Stimulated activated CD4-positive, alpha-beta T cell treated with anti-CD3 and anti-CD28 coated beads, Interleukin-15, amount 100 ng/mL, for 48 hours (primary cell): ENCODE results near the gene TCF21.
"Not testable (repeated sequence)": the region's sequence is repeated elsewhere in the genome, so short reads cannot be mapped to it uniquely, and the experiment has no call there.

Experiments
- DNase-seq, 2 donors: peaks; one replicate each; pipeline ENCODE4 v3.0.0-alpha.2; 2020; ENCODE audit warnings: low read depth in 2 of 2

Gene TCF21

DNA sequence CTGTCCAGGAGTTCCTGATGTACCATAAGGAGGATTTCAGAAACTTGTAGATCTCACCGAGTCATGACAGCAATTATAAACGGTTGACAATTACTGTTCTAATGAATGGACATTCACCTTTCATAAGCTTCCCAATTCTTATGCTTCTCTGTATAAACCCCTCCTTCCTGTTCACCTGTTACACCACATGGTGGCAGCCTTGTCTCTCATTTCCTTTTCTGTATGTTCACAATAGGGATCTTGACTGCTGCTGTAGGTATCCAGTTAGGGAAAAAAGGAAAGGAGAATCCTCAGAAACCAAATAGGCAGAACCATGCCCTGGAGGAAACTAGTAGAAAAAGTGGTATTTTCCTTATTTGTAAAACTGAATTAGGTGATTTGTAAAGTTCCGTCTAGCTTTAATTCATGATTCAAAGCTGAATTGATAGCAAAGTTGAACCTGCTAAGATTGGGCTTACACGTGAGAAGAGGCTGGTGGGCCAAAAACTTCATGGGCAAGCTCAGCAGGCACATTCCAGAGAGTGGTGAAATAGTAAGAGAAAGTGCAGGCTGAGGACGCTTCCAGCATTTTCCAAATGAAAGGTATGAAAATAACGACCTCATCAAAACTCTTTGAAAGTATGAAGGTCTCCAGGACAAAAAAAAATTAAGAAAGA, 35.2 kb downstream of the TCF21 start:
- peak in 1 of 2 donors; percentile 45 for DNase-seq

DNA sequence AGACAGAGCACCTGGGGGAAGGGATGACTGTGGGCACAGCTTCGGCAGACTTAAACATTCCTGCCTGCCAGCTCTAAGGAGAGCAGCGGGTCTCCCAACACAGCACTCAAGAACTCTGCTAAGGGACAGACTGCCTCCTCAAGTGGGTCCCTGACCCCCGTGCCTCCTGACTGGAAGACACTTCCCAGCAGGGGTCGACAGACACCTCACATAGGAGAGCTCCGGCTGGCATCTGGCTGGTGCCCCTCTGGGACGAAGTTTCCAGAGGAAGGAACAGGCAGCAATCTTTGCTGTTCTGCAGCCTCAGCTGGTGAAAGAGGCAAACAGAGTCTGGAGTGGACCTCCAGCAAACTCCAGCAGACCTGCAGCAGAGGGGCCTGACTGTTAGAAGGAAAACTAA, 42.3 kb downstream of the TCF21 start:
- not testable (repeated sequence) for DNase-seq

DNA sequence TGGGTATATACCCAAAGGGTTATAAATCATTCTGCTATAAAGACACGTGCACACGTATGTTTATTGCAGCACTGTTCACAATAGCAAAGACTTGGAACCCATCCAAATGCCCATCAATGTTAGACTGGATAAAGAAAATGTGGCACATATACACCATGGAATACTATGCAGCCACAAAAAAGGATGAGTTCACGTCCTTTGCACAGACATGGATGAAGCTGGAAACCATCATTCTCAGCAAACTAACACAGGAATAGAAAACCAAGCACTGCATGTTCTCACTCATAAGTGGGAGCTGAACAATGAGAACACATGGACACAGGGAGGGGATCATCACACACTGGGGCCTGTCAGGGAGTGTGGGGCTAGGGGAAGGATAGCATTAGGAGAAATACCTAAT, 47.4 kb downstream of the TCF21 start:
- not testable (repeated sequence) for DNase-seq

DNA sequence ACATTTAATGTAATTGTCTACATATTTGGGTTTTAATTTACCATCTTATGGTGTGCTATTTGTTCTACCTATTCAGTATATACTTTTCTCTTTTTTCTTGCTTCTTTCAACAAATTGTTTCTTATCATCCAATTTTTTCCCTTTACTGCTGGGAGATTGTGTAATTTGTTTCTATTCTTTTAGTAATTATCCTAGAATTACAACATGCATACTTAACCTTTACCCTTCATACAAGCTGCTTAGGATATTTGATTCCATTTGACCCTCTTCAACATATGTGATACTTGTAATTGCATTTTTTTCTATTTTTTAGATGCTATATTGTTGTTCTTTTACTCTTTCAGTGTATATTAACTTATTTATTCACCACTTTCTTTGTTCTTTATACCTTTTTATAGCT, 49.0 kb downstream of the TCF21 start:
- DNase-seq = no peak

DNA sequence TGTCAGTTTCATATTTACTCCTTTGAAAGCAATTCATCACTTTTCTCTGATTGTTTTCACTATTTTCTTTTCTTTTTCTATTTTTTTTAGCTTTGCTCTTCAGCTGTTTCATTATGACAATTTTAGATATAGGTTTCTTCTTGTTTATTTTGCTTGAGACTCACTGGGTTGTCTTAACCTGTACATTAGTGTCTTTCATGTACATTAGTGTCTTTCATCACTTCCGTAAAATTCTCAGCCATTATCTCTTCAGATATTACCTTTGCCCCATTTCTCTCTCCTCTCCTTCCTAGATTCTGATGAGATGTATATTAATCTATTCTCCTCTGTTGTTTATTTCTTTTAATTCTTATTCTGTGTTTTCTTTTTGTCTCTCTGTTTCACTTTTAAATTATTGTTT, 49.6 kb downstream of the TCF21 start:
- DNase-seq = no peak

DNA sequence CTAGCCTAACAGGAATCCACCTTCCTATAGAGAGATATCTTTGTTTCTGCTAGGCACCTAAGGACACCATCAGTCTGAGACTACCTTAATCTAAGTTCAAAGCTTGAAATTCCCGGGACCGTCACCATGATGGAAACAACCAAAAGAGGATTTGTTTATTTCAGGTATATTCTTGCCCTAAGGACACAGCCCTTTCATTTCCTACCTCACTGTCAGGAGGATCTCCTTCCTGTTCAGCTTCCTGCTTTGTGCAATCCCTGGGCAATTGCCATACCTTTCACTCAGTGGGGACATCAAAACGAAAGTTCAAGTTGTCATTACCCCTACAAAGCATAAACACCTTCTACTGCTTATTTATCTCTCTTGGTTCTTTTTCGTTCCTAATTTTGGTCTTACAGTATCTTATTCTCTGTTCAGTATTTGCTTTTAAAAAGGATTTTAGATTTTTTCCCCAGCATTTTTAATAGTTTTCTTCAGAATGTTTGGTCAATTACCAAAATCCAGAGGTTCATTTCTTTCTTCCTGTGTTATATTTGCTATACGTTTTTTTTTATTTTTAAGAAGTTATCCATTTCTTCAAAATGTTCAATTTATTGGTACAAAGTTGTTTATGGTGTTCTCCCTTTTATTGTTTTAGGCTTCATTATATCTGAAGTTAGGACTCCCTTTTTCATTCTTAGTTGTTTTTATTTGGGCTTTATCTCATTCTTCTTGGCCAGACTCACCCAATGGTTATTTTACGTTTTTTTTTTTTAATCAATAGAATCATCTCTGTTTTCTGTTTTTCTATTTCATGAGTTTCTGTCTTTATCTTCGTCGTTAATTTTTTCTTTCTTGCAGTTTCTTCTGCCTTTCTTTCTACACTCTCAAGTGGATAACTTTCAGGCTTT, 51.1 kb downstream of the TCF21 start:
- DNase-seq = no peak
